H1 (cell line): ENCODE measurements around the gene ARHGEF28. TPM values are rescaled to one million over a fixed set of nuclear protein-coding genes. Genes with fewer than 3 reads are reported as not detected.

ENCODE experiments used
- CTCF ChIA-PET: fragments of 300-600 bp; sonication (Branson Sonifier 250); formaldehyde crosslinking; loops from one replicate; lab custom pipeline; 2021; ENCODE audit not compliant: partially characterized antibody; lab: Charles Lee
- POLR2A ChIA-PET: fragments of 300-600 bp; sonication (Branson Sonifier 250); formaldehyde crosslinking; loops from one replicate; lab custom pipeline; 2021; ENCODE audit warnings: inconsistent platforms; ENCODE audit not compliant: partially characterized antibody; lab: Charles Lee
- DNase-seq, 2 experiments: peaks; one replicate each; pipeline versions ENCODE4 v3.0.0 to v3.0.0-alpha.2; 2010 to 2022; ENCODE audit warnings: low spot score in 2 of 2, low read depth in 1 of 2, mixed read lengths in 1 of 2
- FAIRE-seq: peaks from 2 replicates; lab custom pipeline; 2011; peaks lifted over from hg19 to GRCh38; lab: Jason Lieb, UNC
- H2AFZ ChIP-seq: 2 replicates; pipeline ENCODE4 v1.8.1; 2012; ENCODE audit warnings: low read length, inconsistent platforms
- H2AK5ac ChIP-seq: 2 replicates; pipeline ENCODE4 v1.6.1; 2013; ENCODE audit warnings: low read depth, low read length
- H2BK120ac ChIP-seq: replicated peaks from 2 replicates; pipeline ENCODE3; 2013; ENCODE audit warnings: low read depth, low read length, inconsistent platforms
- H2BK12ac ChIP-seq: 2 replicates; pipeline ENCODE4 v1.6.1; 2013; ENCODE audit warnings: low read depth, low read length
- H2BK15ac ChIP-seq: 2 replicates; pipeline ENCODE4 v1.6.1; 2013; ENCODE audit warnings: low read length
- H2BK20ac ChIP-seq: 2 replicates; pipeline ENCODE4 v1.6.1; 2013; ENCODE audit warnings: low read length
- H2BK5ac ChIP-seq: 2 replicates; pipeline ENCODE4 v1.6.1; 2013; ENCODE audit warnings: low read depth, low read length
- H3K14ac ChIP-seq: 2 replicates; pipeline ENCODE4 v1.6.1; 2013; ENCODE audit warnings: inconsistent platforms; ENCODE audit not compliant: insufficient read length
- H3K18ac ChIP-seq: 2 replicates; pipeline ENCODE4 v1.6.1; 2013; ENCODE audit warnings: low read length; ENCODE audit errors: extremely low read depth
- H3K23ac ChIP-seq: 2 replicates; pipeline ENCODE4 v1.6.1; 2013; ENCODE audit warnings: inconsistent platforms; ENCODE audit not compliant: insufficient read length
- H3K23me2 ChIP-seq: 2 replicates; pipeline ENCODE4 v1.6.1; 2013; ENCODE audit warnings: low read depth, low read length
- H3K27ac ChIP-seq: 2 replicates; pipeline ENCODE4 v1.6.1; 2011; ENCODE audit warnings: low read depth, low read length, inconsistent platforms
- H3K27me3 ChIP-seq, 4 experiments: replicated peaks in 1 of 4; 1 replicate in 1 of 4; 2 replicates in 3 of 4; pipeline versions ENCODE4 v1.6.1 to v1.8.1; 2011 to 2013; ENCODE audit warnings: low read length in 3 of 4, mild to moderate bottlenecking in 3 of 4, inconsistent platforms in 2 of 4, mixed read lengths in 2 of 4, moderate library complexity in 1 of 4; ENCODE audit not compliant: control insufficient read depth in 3 of 4, insufficient read depth in 3 of 4; ENCODE audit errors: extremely low read depth in 1 of 4
- H3K36me3 ChIP-seq, 4 experiments: 2 replicates each; pipeline versions ENCODE4 v1.6.1 to v1.8.1; 2011 to 2013; ENCODE audit warnings: mild to moderate bottlenecking in 4 of 4, low read length in 3 of 4, moderate library complexity in 2 of 4, control low read depth in 1 of 4, inconsistent platforms in 1 of 4; ENCODE audit not compliant: insufficient read depth in 4 of 4, control insufficient read depth in 2 of 4
- H3K4ac ChIP-seq: replicated peaks from 2 replicates; pipeline ENCODE3; 2013; ENCODE audit warnings: low read length, low read depth, mixed read lengths, inconsistent platforms; ENCODE audit not compliant: insufficient read length
- H3K4me1 ChIP-seq, 4 experiments: replicated peaks in 1 of 4; 1 replicate in 1 of 4; 2 replicates in 3 of 4; pipeline versions ENCODE4 v1.6.1 to v1.8.1; 2011 to 2013; ENCODE audit warnings: low read length in 3 of 4, inconsistent platforms in 2 of 4, mixed read lengths in 1 of 4; ENCODE audit not compliant: insufficient read depth in 4 of 4, control insufficient read depth in 3 of 4
- H3K4me2 ChIP-seq, 2 experiments: 2 replicates each; pipeline versions ENCODE4 v1.6.1 to v1.8.1; 2011 to 2013; ENCODE audit warnings: low read depth in 2 of 2, low read length in 2 of 2, control low read depth in 1 of 2, inconsistent platforms in 1 of 2, mild to moderate bottlenecking in 1 of 2; ENCODE audit not compliant: insufficient read depth in 1 of 2
- H3K4me3 ChIP-seq, 4 experiments: fragments of 200-600, 300-600 bp in 1 of 4; sonication (generic), shearing (Covaris generic), sonication (Bioruptor Twin) in 1 of 4; 2 replicates each; pipeline versions ENCODE4 v1.5.1 to v1.8.1; 2011 to 2016; ENCODE audit warnings: low read length in 4 of 4, low read depth in 3 of 4, control low read depth in 2 of 4, inconsistent platforms in 2 of 4, mild to moderate bottlenecking in 2 of 4, mixed read lengths in 1 of 4, moderate library complexity in 1 of 4; ENCODE audit not compliant: insufficient read depth in 2 of 4; ENCODE audit errors: extremely low read depth in 1 of 4
- H3K56ac ChIP-seq: replicated peaks from 2 replicates; pipeline ENCODE3; 2013; ENCODE audit warnings: low read depth, mild to moderate bottlenecking, mixed read lengths, low read length, inconsistent platforms; ENCODE audit not compliant: insufficient read length
- H3K79me1 ChIP-seq: 2 replicates; pipeline ENCODE4 v1.6.1; 2013; ENCODE audit warnings: low read depth, low read length, control low read depth
- H3K79me2 ChIP-seq, 2 experiments: 2 replicates each; pipeline versions ENCODE4 v1.6.1 to v1.8.1; 2012 to 2013; ENCODE audit warnings: low read length in 2 of 2, mild to moderate bottlenecking in 2 of 2, inconsistent platforms in 1 of 2; ENCODE audit not compliant: insufficient read depth in 2 of 2, control insufficient read depth in 1 of 2
- H3K9ac ChIP-seq, 4 experiments: replicated peaks in 1 of 4; 1 replicate in 1 of 4; 2 replicates in 3 of 4; pipeline versions ENCODE4 v1.6.1 to v1.8.1; 2011 to 2013; ENCODE audit warnings: low read depth in 3 of 4, low read length in 3 of 4, control low read depth in 2 of 4, mild to moderate bottlenecking in 2 of 4, moderate library complexity in 2 of 4, inconsistent platforms in 1 of 4; ENCODE audit errors: extremely low read depth in 1 of 4
- H3K9me3 ChIP-seq, 2 experiments: 2 replicates each; pipeline versions ENCODE4 v1.6.1 to v1.8.1; 2012 to 2013; ENCODE audit warnings: mild to moderate bottlenecking in 2 of 2, moderate library complexity in 2 of 2, control low read depth in 1 of 2, inconsistent platforms in 1 of 2, low read depth in 1 of 2, low read length in 1 of 2, mixed read lengths in 1 of 2; ENCODE audit not compliant: insufficient read depth in 2 of 2
- H4K20me1 ChIP-seq, 2 experiments: replicated peaks in 1 of 2; 2 replicates each; pipeline versions ENCODE3 to v1.8.1; 2011 to 2013; ENCODE audit warnings: inconsistent platforms in 2 of 2, low read length in 2 of 2, mild to moderate bottlenecking in 1 of 2; ENCODE audit not compliant: insufficient read depth in 2 of 2, control insufficient read depth in 1 of 2
- H4K5ac ChIP-seq: 2 replicates; pipeline ENCODE4 v1.6.1; 2013; ENCODE audit warnings: low read length, low read depth, mixed read lengths, inconsistent platforms; ENCODE audit not compliant: insufficient read length
- H4K8ac ChIP-seq: 2 replicates; pipeline ENCODE4 v1.8.0; 2013; ENCODE audit warnings: mild to moderate bottlenecking, moderate library complexity, low read length, inconsistent platforms; ENCODE audit not compliant: insufficient read depth; ENCODE audit errors: extremely low read depth
- H4K91ac ChIP-seq: replicated peaks from 2 replicates; pipeline ENCODE3; 2013; ENCODE audit warnings: low read length, mixed read lengths, inconsistent platforms; ENCODE audit not compliant: insufficient read length
- BCL11A ChIP-seq, 2 experiments: IDR thresholded peaks; one replicate each; pipeline ENCODE4 v1.6.1; 2011; ENCODE audit warnings: low read depth in 2 of 2, low read length in 2 of 2, mild to moderate bottlenecking in 2 of 2
- HDAC6 ChIP-seq: IDR thresholded peaks from one replicate; pipeline ENCODE4 v1.7.1; 2012; ENCODE audit warnings: low read depth, mild to moderate bottlenecking, inconsistent platforms, low read length, moderate library complexity
- JUND ChIP-seq: IDR thresholded peaks from 2 replicates; pipeline ENCODE4 v1.6.1; 2011; ENCODE audit warnings: mild to moderate bottlenecking, improper control_type of control experiment, low read length
- RNF2 ChIP-seq: fragments of 200-900, 300-1000 bp; sonication (generic); IDR thresholded peaks from 2 replicates; pipeline ENCODE4 v1.7.1; 2016; ENCODE audit warnings: borderline replicate concordance, low read depth, mild to moderate bottlenecking, antibody characterized with exemption, low read length; ENCODE audit not compliant: poor library complexity, severe bottlenecking; ENCODE audit errors: missing control alignments
- WGBS, 2 experiments: shearing (Covaris generic) in 1 of 2; methylation state at CpG; one replicate each; pipeline versions ENCODE4 v1.1.6 to v1.1.7; 2013 to 2015; ENCODE audit warnings: low lambda C conversion rate in 2 of 2, mixed read lengths in 2 of 2, inconsistent platforms in 1 of 2, low coverage in 1 of 2, missing lambda C conversion rate in 1 of 2; ENCODE audit not compliant: insufficient replicate concordance in 2 of 2, insufficient coverage in 1 of 2, insufficient read length in 1 of 2; ENCODE audit errors: extremely low coverage in 1 of 2, missing lambda C conversion rate in 1 of 2; 5-methylcytosine and 5-hydroxymethylcytosine counted together
- polyA plus RNA-seq, 7 experiments: library from polyadenylated mRNA; depleted of rRNA in 3 of 7; stranded (reverse) in 5 of 7; unstranded in 2 of 7; fragments of >200 nt in 5 of 7; fragments of 200-250 nt in 2 of 7; gene quantifications; 1 replicate in 5 of 7; 2 replicates in 1 of 7; 4 replicates in 1 of 7; pipeline versions ENCODE4 v1.2.1 to v1.2.3, GENCODE V29; 2011 to 2013; ENCODE audit warnings: missing spikeins in 2 of 7, mixed read lengths in 2 of 7
- total RNA-seq: library from RNA; stranded (reverse); fragmentation: NEBNext Ultra II Directional; extraction: Animal tissue kit (Norgen Biotek cat#: 25700); gene quantifications from 2 replicates; pipeline ENCODE4 v1.2.1, GENCODE V29; 2021

The ARHGEF28 gene
- total and polyA plus RNA-seq, 2 of the 8 experiments (the other 6 are each of a cell fraction or from before 2014, with no cell fraction given): 0.33 to 1.0 TPM

DNA sequence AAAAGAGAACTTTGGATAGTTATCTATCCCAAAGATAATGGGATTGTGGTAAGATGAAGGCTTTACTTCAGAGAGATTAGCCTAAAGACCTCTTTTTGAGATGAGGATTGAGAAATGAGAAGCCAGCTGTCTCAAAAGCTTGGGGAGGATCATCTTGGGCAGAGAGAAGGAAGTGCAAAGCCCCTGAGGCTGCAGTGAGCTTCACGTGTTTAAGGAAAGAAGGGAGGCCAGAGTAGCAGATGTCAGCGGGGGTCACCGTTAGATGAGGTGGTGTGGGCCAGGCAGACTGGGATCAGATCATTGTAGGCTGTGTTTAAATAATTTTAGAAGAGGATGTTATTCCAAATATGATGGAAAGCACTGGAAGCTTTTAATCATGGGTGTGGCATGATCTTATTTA is 270.1 kb downstream of the ARHGEF28 start:
- no peak overlapping the region for H3K9ac ChIP-seq
- no peak for FAIRE-seq
- 91% methylated on average over 3 of the region's 3 CpGs; no CpG with 5 or more reads in 1 of the 2 experiments for WGBS, 2 experiments

More for the DNA sequence above, 270.1 kb downstream of the ARHGEF28 start:
- Histone ChIP-seq H3K14ac (no peak overlapping the region), H3K4ac (no peak overlapping the region), H2AFZ (no peak overlapping the region), H2BK120ac (no peak overlapping the region), H4K8ac (no peak overlapping the region), H3K18ac (no peak overlapping the region), H2BK15ac (no peak overlapping the region), H3K36me3 (no peaks in the 10 kb centered on the region), H3K4me2 (no peak overlapping the region), H3K23ac (no peak overlapping the region), H4K20me1 (no peaks in the 10 kb centered on the region), H2AK5ac (no peak overlapping the region), H3K79me1 (no peaks in the 10 kb centered on the region), H3K27ac (no peak overlapping the region), H2BK5ac (no peak overlapping the region), H3K23me2 (no peaks in the 10 kb centered on the region), H2BK20ac (no peak overlapping the region), H4K91ac (no peak overlapping the region), H3K4me3 (no peak overlapping the region), H3K4me1 (no peaks in the 10 kb centered on the region), H3K56ac (no peak overlapping the region), H4K5ac (no peak overlapping the region), H3K9me3 (no peaks in the 10 kb centered on the region), H3K27me3 (no peaks in the 10 kb centered on the region), H2BK12ac (no peak overlapping the region), H3K79me2 (no peaks in the 10 kb centered on the region)
- no peak for DNase-seq
- no peak for TF ChIP-seq BCL11A (IDR thresholded peaks at IDR 0.05; ENCODE audit: low read depth in 2 of 2, low read length in 2 of 2)
- TF ChIP-seq RNF2: no peak
- no peak for TF ChIP-seq HDAC6
- no peak for TF ChIP-seq JUND
- POLR2A ChIA-PET: no interaction called here
- CTCF ChIA-PET: no interaction called here
